GM12891 (cell line): Measurements from ENCODE around the gene DENND4A.

Source experiments
- PAX5 ChIP-seq: IDR thresholded peaks from 2 replicates; pipeline ENCODE4 v1.6.1; 2011; ENCODE audit warnings: low read length, moderate library complexity, mild to moderate bottlenecking; ENCODE audit not compliant: insufficient read depth, severe bottlenecking
- POLR2A ChIP-seq: IDR thresholded peaks from 2 replicates; pipeline ENCODE4 v1.6.1; 2011; ENCODE audit warnings: low read depth, low read length, control low read depth
- POLR2AphosphoS5 ChIP-seq: IDR thresholded peaks from 2 replicates; pipeline ENCODE4 v1.6.1; 2011; ENCODE audit warnings: low read depth, low read length, control low read depth
- POU2F2 ChIP-seq: IDR thresholded peaks from 2 replicates; pipeline ENCODE4 v1.6.1; 2011; ENCODE audit warnings: low read depth, mild to moderate bottlenecking, control low read depth, low read length, moderate library complexity
- SPI1 ChIP-seq: IDR thresholded peaks from 2 replicates; pipeline ENCODE4 v1.6.1; 2011; ENCODE audit warnings: low read depth, low read length, control low read depth
- TAF1 ChIP-seq: IDR thresholded peaks from 2 replicates; pipeline ENCODE4 v1.6.1; 2011; ENCODE audit warnings: low read depth, low read length, control low read depth

DNA sequence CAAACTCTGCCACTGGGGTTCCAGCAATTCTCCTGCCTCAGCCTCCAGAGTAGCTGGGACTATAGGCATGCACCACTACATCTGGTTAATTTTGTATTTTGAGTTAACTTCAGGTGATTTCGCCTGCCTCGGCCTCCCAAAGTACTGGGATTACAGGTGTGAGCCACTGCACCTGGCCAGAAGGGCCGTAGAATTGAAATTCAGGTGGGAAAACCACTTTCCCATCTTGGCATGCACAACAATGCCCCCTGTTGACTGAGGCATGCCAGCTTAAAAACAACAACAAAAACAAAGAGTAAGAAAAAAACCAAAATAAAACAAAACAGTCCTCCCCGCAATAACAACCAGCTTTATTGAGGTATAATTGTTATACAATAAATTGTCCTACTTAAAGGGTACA, 44.6 kb upstream of the DENND4A start:
- no peak for TF ChIP-seq POLR2AphosphoS5
- no peak for TF ChIP-seq POLR2A
- TF ChIP-seq SPI1: no peak
- no peak for TF ChIP-seq TAF1
- TF ChIP-seq POU2F2: no peak
- TF ChIP-seq PAX5: no peak
